GM21526 (cell line): ENCODE results near the gene CIZ1.

Experiments used
- ATAC-seq: cut with Tn5 transposase; IDR thresholded peaks from one replicate; pipeline ENCODE4 v1.9.1; 2021; ENCODE audit warnings: moderate library complexity; ENCODE audit not compliant: unreplicated experiment, low FRiP score

CIZ1 gene

GRCh38 chr9:128213746-128214497, 22.6 kb upstream of the CIZ1 start:
- ATAC-seq = no peak

GRCh38 chr9:128211981-128212281, 20.6 kb upstream of the CIZ1 start:
- no peak for ATAC-seq

DNA sequence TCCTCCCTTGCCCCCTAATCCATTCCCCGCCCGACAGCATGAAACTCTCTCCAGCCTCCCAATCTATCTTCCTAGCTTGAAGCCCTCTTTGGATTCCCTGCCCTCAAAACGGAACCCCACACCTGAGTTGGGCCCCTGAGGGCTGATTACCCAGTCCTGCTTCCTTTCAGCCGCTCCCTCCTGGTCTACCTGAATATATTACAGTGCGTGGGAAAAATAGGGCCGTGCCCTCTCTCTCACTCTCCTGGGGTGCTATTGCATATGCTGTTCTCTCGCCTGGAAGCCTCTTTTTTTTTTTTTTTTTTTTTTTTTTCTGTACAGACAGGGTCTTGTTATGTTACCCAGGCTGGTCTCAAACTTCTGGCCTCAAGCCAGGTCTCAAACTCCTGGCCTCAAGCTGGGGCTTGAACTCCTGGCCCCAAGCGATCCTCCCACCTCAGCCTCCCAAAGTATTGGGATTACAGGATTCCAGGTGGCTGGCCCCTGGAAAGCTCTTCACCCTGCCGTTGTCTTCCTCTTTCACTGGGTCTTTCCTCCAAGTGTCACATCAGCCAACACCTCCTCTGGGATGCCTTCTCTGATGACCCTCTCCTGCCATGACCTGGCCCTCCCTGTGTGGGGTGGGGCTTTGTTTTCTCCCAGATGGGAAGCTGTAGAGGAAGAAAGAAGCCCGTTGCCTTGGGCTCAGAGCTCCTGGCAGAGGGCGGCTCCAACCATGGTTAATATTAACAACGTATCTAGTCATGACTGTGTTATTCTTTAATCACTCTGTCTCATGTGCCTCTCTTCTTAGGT, 20.0 kb upstream of the CIZ1 start:
- ATAC-seq = no peak

- no peak for ATAC-seq
These were observed 17.7 kb upstream of the CIZ1 start for GRCh38 chr9:128208946-128209669.

DNA sequence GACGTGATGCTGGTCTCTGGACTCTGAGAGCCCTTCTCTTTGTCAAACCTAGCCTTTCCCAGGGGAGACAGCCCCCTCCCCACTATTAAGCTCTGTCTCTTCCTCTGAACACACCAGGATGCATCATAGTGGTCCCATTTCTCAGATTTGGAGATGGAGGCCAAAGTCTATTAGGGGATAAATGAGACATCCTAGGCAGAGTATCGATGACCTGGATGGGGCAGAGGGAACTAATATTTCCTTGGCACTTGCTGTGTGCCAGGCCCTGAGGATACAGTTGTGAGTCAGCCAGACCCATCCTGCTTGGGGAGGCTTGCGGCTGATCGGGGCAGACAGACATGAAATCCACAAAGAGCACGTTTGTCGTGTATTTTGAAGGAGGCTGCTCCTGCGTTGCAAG, 17.0 kb upstream of the CIZ1 start:
- ATAC-seq = no peak

DNA sequence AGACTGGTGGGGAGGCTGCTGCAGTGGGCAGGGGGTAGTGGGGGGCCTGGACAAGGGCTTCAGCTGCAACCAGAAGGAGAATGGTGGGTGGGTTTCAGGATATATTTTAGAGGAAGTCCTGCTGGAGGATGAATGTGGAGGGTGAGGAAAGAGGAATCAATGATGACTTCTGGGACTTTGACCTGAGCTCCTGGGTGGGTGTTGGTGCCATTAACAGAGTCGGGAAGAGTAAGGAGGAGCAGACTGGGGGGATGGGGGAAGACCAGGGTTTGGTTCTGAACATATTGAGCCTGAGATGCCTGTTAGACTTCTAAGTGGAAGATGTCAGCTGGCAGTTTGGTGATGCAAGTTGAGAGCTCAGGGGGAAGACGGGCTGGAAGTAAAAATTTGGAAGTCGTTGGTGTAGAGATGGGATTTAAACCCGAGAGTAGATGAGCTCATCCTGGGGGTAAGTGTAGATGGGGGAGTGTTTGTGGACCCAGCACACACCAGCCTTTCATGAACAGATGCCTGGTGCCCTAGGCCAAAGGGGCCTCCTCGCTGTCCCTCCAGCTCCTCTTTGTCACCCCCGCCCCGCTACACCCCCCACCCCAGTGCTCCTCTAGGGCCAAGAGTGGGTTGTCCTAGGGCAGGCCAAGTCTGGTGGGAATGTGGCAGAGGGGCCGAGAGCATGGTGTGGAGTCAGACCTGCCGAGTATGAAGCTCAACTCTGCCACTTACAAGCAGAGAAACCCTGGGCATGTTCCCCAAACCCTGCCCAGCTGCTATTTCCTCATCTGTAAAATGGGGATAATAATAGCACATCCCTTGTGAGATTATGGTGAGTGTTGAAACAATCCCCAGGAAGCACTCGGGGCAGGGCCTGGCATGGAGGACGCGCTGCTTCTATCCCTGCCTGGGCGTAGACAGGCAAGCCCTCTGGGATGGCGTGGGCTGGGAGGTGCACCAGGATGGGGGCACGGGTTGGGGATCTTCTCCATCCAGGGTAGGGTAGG, 15.8 kb upstream of the CIZ1 start:
- ATAC-seq = no peak

GRCh38 chr9:128206484-128206883, 15.1 kb upstream of the CIZ1 start:
- no peak for ATAC-seq

- ATAC-seq = no peak
These were observed 14.0 kb upstream of the CIZ1 start for GRCh38 chr9:128205296-128205944.

- ATAC-seq = no peak
These were observed 13.5 kb upstream of the CIZ1 start for GRCh38 chr9:128204858-128205257.

DNA sequence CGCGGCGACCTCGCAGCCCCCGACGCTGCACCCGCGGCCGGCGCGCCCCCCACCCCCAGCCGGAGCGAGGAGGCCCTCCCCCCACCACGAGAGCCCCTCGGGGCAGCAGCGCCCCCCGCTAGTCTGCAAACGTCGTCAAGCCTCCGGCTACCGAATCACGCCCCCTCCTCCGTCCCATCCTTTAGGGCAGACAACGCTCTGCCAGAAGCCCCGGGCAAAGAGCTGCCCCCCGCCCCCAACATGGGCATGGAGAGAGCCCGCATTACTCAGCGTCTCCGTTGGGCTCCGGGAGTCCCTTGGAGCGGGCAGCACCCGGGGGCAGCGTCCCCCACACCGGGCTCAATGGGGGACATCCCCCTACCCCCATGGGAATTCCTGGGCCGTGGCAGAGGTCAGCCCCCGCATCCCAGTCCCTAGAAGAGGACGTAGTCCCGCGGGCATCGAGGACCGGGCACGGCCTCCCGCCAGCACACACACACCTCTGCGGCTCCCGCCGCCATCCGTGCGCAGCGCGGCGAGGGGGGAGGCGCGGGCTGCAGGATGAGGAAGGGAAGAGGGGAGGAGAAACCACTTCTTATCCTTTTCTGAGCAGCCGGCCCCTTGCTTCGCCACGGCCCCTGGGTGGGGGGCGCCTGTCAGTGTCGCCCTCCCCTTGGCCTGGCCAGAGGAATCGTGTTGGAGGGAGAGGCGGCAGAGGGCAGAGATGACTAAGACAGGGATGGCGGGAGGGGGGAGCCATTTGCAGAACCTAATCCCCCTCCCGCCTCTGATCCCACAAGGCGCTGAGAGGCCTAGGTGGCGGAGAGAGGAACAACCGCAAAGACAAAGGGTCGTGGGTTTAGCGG, 12.6 kb upstream of the CIZ1 start:
- no peak for ATAC-seq

- ATAC-seq = peak; percentile 66
These were observed 11.8 kb upstream of the CIZ1 start, which contains the start of gene DNM1 for GRCh38 chr9:128203024-128203706. DNM1 (plus strand) TSS chr9:128203379; CDS start chr9:128203471, 92 bp downstream.

DNA sequence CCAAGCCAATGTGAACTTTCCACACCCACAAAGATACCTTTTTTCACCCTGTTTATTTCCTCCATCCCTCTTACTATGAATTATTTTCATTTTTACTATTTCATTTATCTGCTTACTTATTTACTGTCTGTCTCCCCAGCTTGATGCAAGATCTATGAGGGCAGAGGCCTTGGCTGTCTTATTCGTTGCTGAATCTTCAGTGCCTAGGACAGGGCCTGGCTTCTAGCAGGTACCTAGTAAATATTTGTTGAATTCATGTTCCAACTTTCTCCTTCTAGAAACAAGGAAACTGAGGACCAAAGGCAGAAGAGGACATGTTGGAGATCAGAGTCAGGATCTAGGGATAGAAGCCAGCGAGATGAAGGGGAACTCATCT, 11.3 kb upstream of the CIZ1 start:
- no peak for ATAC-seq

- ATAC-seq = no peak
These were observed 10.3 kb upstream of the CIZ1 start for GRCh38 chr9:128201441-128202369.

- no peak for ATAC-seq
These were observed 2.2 kb upstream of the CIZ1 start for GRCh38 chr9:128193469-128194096.

DNA sequence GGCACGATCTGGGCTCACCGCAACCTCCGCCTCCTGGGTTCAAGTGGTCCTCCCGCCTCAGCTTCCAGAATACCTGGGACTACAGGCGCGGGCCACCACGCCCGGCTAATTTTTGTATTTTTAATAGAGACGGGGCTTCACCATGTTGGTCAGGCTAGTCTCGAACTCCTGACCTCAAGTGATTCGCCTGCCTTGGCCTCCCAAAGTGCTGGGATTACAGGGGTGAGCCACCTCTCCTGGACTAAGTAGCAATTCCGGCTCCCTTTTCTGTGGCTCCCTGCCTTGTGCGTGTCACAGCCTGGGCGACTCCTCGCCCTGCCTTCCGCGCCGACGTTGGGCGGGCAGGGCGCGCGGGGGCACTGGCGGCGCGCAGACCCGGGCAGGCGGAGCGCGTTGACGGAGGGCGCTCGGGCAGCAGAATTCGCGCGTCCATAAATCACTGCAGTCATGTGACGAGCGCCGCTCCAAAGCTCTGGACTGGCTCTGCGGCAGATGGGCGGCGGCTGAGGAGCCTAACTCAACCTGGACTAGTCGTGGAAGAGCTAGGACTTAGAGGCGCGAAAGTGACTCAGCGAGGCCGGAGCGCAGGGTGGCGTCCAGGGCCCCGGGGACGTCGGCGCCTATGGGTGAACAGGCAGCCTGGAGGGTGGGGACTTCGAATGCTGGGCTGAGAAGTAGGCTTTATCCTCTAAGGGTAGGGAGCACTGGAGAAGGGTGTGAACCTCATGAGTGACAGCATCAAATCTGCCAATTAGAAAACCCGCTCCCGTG, 1.4 kb upstream of the CIZ1 start:
- ATAC-seq = no peak
